Neural crest cell (in vitro differentiated cells): ENCODE data around the gene FGR. TPM values are rescaled to one million over a fixed set of nuclear protein-coding genes. Genes with fewer than 3 reads are reported as not detected.
A peak's percentile ranks its signal among the peaks of the same experiment; 100 is the strongest.

ENCODE experiments used
- DNase-seq: peaks from one replicate; pipeline ENCODE4 v3.0.0; 2021; ENCODE audit warnings: low read depth, mixed read lengths, low spot score
- H3K27ac Mint-ChIP-seq: one replicate; pipeline ENCODE4 v1.8.0; 2021; ENCODE audit warnings: mild to moderate bottlenecking, mixed read lengths; ENCODE audit not compliant: unreplicated experiment
- H3K27me3 Mint-ChIP-seq: 2 replicates; pipeline ENCODE4 v1.8.0; 2021; ENCODE audit warnings: low read depth, mild to moderate bottlenecking, mixed read lengths
- H3K36me3 Mint-ChIP-seq: 2 replicates; pipeline ENCODE4 v1.8.0; 2021; ENCODE audit warnings: low read depth, mild to moderate bottlenecking, mixed read lengths
- H3K4me1 Mint-ChIP-seq: 2 replicates; pipeline ENCODE4 v1.8.0; 2021; ENCODE audit warnings: mixed read lengths
- H3K4me3 Mint-ChIP-seq: one replicate; pipeline ENCODE4 v1.8.0; 2021; ENCODE audit warnings: mild to moderate bottlenecking, mixed read lengths
- H3K9me3 Mint-ChIP-seq: 2 replicates; pipeline ENCODE4 v1.8.0; 2021; ENCODE audit warnings: mixed read lengths
- total RNA-seq: library from RNA; stranded (reverse); gene quantifications from 2 replicates; pipeline ENCODE4 v1.2.1, GENCODE V29; 2021
- TF ChIP-seq, protein P1 (sequence below): fragments of 200-600 bp; sonication (generic); conservative IDR thresholded peaks from 2 replicates; pipeline ENCODE4 v1.5.0; 2021; ENCODE audit warnings: antibody characterized with exemption, mild to moderate bottlenecking

The FGR gene
- total RNA-seq, 1 donor from 2014 or later, result not detected

DNA sequence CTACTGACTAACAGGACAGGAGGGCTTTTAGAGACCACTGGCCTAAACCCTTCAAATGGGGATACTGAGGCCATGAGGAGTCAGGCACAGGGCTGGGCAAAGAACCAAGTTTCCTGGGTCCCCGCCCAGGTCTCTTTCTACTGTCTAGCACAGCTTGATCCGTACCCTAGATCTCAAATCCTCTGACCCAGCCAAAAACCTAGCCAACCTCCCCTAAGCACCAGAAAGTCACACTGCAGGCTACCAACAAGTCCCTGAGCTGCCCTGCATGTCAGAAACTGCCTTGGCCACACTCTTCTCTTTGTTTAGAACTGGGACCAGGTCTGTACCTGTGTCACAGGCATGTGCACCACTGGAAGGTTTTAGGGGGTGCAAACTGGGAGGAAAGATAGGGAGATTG is 64.6 kb downstream of the FGR start:
- DNase-seq, result no peak
- no peaks in the 10 kb centered on the region for H3K9me3 Mint-ChIP-seq
- H3K27ac Mint-ChIP-seq, result peak overlapping the region; percentile 15
- H3K36me3 Mint-ChIP-seq, result no peaks in the 10 kb centered on the region
- peak overlapping the region; percentile 35 for H3K4me3 Mint-ChIP-seq
- H3K27me3 Mint-ChIP-seq, result peaks cover 6% of the 10 kb centered on the region
- peaks cover 87% of the 10 kb centered on the region for H3K4me1 Mint-ChIP-seq
- TF ChIP-seq, protein P1, sequence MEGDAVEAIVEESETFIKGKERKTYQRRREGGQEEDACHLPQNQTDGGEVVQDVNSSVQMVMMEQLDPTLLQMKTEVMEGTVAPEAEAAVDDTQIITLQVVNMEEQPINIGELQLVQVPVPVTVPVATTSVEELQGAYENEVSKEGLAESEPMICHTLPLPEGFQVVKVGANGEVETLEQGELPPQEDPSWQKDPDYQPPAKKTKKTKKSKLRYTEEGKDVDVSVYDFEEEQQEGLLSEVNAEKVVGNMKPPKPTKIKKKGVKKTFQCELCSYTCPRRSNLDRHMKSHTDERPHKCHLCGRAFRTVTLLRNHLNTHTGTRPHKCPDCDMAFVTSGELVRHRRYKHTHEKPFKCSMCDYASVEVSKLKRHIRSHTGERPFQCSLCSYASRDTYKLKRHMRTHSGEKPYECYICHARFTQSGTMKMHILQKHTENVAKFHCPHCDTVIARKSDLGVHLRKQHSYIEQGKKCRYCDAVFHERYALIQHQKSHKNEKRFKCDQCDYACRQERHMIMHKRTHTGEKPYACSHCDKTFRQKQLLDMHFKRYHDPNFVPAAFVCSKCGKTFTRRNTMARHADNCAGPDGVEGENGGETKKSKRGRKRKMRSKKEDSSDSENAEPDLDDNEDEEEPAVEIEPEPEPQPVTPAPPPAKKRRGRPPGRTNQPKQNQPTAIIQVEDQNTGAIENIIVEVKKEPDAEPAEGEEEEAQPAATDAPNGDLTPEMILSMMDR, result no peak

GRCh38 chr1:27569506-27570291 is 65.3 kb downstream of the FGR start:
- H3K36me3 Mint-ChIP-seq, result no peaks in the 10 kb centered on the region
- H3K4me3 Mint-ChIP-seq, result peak overlapping the region; percentile 73
- TF ChIP-seq, protein P1, result no peak
- H3K4me1 Mint-ChIP-seq, result peaks cover 88% of the 10 kb centered on the region
- H3K9me3 Mint-ChIP-seq, result no peaks in the 10 kb centered on the region
- no peak for DNase-seq
- H3K27me3 Mint-ChIP-seq, result peaks cover 6% of the 10 kb centered on the region
- peak overlapping the region; percentile 35 for H3K27ac Mint-ChIP-seq

GRCh38 chr1:27569088-27569460 is 65.9 kb downstream of the FGR start:
- Mint-ChIP-seq H3K27ac (no peak overlapping the region), H3K27me3 (peaks cover 3% of the 10 kb centered on the region), H3K36me3 (no peaks in the 10 kb centered on the region), H3K4me1 (peaks cover 88% of the 10 kb centered on the region), H3K4me3 (peak overlapping the region; percentile 73), H3K9me3 (no peaks in the 10 kb centered on the region)
- no peak for DNase-seq
- TF ChIP-seq, protein P1, result no peak

DNA sequence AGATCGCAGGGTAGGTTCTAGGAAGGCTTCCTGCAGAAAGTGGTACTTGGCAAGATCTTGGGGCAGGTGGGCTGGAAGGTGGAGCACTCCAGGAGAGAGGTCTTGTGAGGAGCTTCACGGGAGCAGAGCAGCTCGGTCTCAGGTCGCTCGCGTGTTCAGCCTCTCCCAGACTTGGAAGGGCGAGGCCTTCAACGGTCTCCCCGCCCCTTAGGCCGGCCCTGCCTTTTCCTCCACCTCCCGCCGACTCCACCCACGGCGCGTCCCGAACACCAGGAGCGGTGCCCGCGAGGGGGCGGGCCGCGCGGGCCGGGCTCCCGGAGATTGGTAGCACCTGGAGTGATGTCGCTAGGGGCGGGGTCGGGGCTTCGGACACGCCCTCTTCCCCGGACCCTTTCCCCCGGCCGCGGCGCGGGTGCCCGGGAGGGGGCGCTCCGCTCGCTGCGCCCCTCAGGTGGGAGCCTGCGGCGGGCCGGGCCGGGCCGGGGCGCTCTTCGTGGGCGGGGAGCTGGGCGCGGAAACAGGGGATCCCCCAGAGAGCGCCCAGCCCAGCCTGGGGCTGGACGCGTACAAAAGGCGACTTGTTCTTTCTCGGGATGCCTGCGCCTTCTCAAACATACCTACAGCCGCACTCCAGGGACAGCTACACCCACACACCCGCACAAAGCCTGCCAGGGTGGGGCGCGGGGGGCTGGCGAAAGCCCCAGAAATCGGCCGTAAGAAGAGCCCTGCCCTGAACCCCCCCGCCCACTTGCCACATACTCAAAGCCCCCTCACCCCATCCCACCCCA is 66.5 kb downstream of the FGR start:
- TF ChIP-seq, protein P1, result peak; percentile 76
- Mint-ChIP-seq H3K9me3 (no peaks in the 10 kb centered on the region), H3K36me3 (no peaks in the 10 kb centered on the region), H3K4me3 (peak overlapping the region; percentile 81), H3K27ac (peak overlapping the region; percentile 39), H3K27me3 (no peaks in the 10 kb centered on the region), H3K4me1 (peaks cover 88% of the 10 kb centered on the region)
- DNase-seq, result peak; percentile 72

GRCh38 chr1:27567971-27568299 is 67.0 kb downstream of the FGR start:
- Mint-ChIP-seq H3K27me3 (no peaks in the 10 kb centered on the region), H3K9me3 (no peaks in the 10 kb centered on the region), H3K4me3 (peak overlapping the region; percentile 81), H3K27ac (peak overlapping the region; percentile 39), H3K4me1 (peaks cover 88% of the 10 kb centered on the region), H3K36me3 (no peaks in the 10 kb centered on the region)
- TF ChIP-seq, protein P1, result no peak
- DNase-seq, result no peak
